Transverse colon (tissue), 4 donors: Measurements from ENCODE around the gene JCAD.

Experiments
- CTCF ChIP-seq, 5 experiments: fragments of 200-600 bp in 3 of 5; fragments of 450-650 bp in 2 of 5; sonication (generic) in 3 of 5; IDR thresholded peaks; 1 replicate in 2 of 5; 2 replicates in 3 of 5; pipeline ENCODE4 v1.5.1; 2016 to 2017; ENCODE audit warnings: antibody characterized with exemption in 5 of 5, inconsistent platforms in 3 of 5, mild to moderate bottlenecking in 2 of 5, moderate library complexity in 1 of 5
- POLR2AphosphoS5 ChIP-seq, 3 donors: sonication (generic); formaldehyde crosslinking; IDR thresholded peaks; one replicate each; pipeline ENCODE4 v1.6.1; 2016; ENCODE audit warnings: antibody characterized with exemption in 3 of 3

- TF ChIP-seq CTCF (IDR thresholded peaks at IDR 0.05) (no peak), POLR2AphosphoS5 (IDR thresholded peaks at IDR 0.05) (no peak)
These were observed 24.5 kb upstream of the JCAD start for GRCh38 chr10:30083934-30084333.
